NCI-H1930 (cell line): ENCODE results near the gene CALHM4.

ENCODE experiments used
- DNase-seq, 2 experiments: peaks; one replicate each; lab custom pipeline; 2025; lab: John Stamatoyannopoulos, UW

Gene CALHM4

DNA sequence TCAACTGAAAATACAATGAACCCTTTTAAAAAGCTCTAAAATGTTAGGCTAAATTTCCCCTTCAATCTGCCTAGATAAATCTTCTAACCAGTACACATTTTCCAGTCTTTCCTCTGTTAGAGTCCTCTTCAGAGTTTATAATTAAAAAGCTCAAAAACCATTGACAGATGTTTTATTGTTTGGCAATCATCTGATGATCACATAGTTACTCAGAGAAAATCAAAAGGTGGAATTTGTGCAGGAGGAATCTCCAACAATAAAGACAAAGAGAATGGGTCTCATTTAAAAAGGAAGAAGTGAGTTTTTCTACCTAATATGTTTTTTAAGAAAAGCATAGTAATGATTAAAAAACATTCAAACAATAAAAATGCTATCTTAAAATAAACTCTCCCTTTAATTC is 11.1 kb upstream of the CALHM4 start:
- DNase-seq = peak in 1 of 2 experiments; percentile 22

DNA sequence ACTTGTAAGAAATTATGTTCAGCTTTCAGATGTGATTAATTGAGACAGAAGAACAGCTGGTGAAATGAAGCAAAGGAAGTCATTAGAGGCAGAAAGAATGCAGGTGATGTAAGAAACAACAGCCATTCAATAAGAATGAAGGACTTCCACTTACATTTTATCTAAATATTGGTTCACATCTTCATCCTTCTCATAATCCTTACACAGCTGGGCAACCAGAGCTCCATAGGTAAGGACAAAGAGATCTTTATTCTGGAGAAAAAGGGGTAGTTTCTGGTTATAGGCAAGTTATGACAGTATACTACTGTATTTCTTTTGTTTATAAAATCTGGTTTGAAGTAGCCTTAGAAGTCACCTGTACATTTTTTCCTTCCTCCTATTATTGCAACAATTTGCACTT is 10.4 kb upstream of the CALHM4 start:
- DNase-seq = peak in 1 of 2 experiments; percentile 29

DNA sequence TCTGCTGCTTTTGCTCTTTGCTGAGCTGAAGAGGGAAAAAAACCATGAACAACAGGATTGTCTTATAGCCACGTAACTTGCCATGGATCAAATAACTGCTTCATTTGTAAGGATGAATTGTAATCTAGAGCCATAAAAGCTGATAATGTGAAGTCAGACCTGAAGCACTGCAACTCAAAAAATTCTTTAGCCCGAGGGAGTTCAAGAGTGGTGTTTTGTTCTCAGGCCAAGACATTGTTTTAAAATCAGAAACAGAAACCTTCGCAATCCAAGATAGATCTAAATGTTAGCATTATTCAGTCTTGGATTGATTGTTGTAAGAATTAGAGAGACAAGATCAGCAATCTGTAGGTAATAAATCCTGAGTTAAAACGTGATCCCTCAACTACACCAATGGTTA is 7.9 kb upstream of the CALHM4 start, which contains the start of gene TRAPPC3L:
TSS of gene TRAPPC3L (minus strand) at position 34 of the 400 bp plus-strand sequence. CDS start 170 bp downstream, outside the sequence.
- DNase-seq = no peak

DNA sequence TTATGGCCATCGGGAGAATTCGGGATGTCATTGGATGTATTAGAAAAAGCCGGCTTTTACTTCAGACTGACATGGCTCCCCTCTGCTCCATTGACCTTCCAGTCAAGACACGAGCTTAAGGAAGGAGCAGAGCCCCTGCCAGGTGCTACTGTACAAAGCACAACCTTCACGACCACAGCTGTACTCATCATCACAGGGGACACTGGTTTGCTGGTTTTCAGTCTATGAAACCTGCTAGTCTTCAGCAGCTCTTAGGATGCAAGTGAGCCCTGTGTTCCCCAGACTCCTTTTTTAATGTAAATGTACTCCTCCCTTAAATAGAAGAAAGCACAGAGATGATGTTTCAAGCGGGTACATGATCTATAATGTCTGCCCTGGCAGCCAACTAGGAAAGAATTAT is 6.2 kb upstream of the CALHM4 start:
- DNase-seq = no peak

DNA sequence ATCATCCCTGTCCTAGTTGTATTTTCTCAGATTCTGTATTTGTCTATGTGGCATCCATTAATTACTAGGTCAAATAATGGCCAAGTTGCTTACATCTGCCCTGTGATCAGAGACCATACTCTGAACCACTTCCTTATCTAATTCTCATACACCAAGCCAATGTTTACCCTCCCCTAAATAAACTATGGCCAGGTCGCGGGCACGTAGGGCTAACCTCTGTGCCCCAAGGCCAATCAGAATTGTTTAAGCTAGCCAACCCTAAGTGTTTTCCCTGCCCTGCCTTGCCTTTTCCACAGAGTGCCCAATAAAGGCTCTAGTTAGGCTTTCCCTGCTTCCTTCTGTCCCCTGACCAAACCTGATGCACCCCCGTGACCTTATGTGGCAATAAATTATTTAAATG is 2.8 kb upstream of the CALHM4 start:
- DNase-seq = no peak

DNA sequence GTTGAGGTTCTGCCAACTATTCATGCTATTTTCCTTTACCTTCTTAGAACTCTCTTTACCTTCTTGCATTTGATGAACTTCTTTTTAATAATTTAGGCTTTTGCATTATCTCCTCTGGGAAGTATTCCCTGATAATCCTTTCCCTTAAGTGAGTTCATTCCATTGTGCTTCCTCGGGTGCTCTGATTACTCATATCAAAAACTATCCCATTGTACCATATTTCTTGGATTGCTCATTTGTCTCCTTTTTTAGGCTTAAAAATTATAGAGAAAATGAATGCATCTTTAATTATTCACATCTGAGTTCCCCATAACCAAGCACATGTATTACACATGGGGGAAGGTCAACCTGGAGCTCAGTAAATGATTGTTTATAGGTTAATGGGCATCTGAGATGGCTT is 2.5 kb downstream of the CALHM4 start:
- no peak for DNase-seq

DNA sequence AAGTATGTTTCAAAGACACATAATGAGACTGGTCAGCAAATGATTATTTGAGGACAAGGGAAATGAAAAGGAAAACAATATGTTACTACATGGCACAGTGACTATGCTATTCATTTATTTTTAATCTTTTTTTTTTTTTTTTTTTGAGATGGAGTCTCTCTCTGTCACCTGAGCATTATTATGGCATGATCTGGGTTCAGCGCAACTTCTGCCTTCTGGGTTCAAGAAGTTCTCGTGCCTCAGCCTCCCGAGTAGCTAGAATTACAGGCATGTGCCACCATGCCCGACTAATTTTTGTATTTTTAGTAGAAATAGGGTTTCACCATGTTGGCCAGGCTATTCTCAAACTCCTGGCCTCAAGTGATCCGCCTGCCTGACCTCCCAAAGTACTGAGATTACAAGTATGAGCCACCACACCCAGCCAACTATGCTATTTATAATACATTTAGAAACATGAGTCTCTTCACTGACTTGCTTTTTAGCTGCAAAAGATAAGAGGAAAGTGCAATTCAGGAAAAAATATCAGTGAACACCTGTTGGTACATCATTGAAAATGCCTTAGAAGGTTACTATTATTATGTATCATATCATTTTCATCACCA is 3.4 kb downstream of the CALHM4 start:
- no peak for DNase-seq

DNA sequence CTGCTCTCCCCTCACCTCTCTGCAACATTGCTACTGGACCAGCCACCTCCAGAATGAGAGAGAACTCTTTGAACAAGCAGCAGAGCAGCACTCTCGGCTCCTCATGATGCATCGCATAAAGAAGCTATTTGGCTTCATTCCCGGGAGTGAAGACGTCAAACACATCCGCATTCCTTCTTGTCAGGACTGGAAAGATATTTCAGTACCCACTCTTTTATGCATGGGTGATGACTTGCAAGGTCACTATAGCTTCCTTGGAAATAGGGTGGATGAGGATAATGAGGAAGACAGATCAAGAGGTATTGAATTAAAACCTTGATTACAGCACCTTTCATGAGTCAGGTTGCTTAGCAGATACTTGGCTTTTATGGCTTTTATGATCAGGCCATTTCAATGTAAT is 4.3 kb downstream of the CALHM4 start:
- no peak for DNase-seq

DNA sequence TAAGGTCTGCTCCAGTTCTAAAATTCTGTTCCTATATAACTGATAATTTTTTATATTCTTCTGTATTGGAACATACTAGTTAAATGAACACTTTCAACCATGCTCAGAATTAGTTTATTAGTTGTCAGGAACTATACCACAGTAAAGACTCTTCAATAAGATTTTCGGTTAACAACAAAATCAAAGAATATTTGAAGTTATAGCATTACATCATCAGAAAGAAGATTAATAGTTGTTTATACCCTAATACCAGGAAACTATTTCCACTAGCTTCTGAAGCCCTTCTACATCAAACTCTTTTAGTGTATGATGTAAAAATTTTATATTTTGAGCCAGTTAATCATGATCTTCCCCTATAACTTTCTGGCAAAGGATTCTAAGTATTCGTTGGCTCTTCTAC is 6.6 kb downstream of the CALHM4 start:
- DNase-seq = no peak

DNA sequence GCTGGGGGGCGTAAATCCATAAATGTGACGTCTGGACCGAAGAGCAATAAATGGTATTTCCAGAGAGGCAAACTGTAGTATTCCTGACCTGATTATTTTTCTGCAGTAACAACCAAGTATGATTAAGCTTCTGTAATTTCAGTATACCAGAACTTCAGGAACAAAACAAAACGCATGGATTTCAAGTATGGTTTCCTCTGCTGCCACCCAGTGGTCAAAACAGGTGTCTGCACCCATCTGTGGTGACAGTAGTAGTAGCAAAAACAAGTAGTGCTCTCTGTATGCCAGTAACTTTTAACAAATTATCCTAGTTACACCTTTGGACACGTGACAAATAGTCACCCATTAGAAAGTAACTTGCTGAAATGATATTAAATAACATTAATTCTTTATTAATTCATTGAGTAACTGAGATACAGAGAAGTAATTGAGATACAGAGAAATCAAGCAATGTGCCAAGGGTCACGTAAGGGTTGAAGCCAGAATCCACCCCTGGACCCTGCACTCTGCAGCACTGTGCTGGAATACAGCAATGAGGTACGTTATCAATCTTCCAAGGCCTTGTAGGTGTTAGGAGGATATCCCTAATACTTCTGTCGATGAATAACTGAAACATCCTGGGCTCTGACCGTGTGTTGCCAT is 7.9 kb downstream of the CALHM4 start:
- peak in 1 of 2 experiments; percentile 60 for DNase-seq

DNA sequence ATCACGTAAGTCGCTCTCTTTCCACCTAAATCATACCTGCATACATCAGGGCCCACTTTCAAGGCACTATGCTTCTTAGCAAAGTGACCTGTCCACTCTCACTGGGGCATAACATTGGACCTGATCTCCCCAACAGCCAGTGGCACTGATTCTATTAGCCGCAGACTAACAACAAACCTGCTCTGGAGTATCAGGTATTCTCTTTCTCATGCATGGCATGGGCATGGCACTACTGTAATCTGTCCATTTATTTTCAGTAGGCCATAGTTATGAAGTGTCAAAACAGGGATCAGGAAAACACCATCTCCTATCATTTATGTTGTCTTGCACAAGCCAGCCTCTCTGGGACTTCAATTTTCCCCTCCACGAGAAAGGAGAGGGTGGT is 8.5 kb downstream of the CALHM4 start:
- DNase-seq = no peak

DNA sequence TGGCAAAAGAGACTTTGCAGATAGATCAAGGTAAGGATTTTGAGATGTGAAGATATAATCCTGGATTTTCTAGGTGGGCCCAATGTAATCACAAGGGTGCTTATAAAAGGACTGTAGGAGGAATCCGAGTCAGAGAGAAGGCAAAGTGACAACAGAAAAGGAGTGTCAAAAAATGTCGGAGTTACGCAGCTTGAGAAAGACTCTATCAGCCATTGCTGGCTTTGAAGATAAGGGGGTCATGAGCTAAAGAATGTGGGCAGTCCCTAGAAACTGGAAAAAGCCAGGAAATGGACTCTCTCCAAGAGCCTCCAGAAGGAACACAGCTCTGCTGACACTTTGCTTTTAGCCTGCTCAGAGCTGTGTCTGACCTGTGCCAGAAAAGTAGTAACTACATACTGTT is 9.1 kb downstream of the CALHM4 start:
- no peak for DNase-seq

DNA sequence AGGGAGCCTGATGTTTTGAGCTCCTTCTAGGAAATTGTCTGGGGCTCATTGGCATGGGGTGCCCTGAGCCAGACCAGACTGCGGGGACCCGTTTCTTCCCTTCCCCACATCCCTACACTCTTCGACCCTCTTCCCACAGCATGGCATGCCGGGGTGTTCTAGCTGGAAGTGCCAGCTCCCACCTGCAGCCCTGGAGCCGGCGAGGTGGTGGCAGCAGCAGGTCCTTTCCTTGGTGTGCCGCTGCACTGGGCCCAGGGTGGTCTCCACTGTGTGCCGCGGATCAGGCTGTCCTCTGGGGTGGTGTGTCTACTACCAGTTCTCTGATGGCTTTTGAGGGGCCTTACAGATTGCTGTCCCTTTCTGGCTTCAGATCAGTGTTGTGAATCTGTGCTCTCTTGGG is 10.3 kb downstream of the CALHM4 start:
- no peak for DNase-seq

DNA sequence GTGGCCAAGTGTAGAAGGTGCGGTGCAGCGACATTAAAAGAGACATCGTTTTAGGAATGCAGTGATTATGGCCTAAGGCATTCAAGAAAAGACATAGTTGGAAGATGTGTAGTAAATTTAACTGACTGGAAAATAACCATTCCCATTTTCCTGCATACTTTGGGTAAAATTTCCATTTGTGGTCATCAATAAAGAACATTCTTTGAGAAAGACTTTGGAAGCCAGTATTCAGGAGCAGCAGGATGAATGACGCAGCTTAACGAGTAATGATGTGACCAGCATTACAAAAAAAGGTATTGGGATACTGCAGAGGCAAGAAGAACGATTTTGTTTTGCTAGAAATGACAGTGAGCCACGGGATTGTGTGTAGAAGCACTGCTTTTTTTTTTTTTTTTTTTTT is 10.8 kb downstream of the CALHM4 start:
- no peak for DNase-seq

DNA sequence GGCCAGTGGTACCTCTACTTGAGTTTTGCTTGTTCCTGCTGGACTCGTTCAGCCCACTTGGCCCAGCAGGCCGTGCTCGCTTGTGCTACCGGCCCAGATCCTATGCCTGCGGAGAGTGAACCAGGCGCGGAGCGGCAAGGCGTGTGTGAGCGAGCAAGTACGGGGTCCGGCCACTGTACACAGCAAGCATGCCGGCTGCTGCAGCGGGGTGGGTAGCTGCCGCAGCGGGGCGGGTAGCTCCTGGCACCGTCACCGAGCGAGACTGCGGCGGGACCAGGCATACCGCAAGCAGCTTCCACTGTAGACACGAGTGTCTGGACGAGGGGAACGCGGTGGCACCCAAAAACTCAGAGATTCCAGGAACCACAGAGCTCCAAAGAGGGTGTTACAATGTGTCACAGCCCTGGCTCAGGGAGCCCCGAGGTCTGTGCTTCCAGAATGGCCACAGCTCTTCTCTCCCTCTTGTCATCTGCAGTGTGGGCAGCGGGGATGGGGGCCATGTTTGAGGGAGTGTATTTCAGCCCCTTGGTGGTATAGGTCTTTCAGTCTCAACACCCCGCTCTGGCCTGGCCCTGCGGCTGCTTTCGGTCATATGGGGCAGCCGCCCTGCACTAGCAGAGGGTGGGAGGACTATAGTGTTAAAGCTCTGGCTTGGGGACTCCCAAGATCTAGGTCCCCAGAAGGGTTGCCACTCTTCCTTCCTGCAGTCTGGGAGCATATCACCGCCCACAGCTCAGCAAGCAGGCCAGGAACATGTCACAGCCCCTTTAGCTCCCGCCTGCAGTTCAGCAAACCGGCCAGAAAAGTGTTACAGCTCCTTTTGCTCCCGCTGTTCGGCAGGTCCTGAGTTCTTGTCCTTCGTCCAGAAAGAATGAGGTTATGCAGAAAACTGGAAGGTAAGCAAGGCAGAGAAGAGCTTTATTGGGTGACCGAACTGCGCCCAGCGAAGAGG is 11.6 kb downstream of the CALHM4 start:
- DNase-seq = no peak

DNA sequence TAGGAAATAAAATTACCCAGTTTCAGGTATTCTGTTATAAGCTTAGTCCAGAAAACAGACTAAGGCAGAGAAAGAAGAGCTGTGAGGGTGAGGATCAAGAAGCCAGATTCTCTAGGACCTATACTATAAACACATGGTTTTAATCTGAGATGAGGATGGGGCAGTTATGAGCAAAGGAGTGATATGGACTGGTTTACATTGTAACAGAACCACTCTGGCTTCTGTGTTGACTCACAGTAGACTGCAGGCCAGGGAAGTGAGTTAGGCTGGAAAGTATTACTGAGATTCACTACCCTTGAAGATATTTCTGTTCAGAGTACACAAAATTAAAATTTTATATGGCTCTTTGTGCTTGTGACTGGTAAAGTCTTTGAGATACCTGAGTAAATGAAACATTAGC is 14.6 kb downstream of the CALHM4 start:
- no peak for DNase-seq

DNA sequence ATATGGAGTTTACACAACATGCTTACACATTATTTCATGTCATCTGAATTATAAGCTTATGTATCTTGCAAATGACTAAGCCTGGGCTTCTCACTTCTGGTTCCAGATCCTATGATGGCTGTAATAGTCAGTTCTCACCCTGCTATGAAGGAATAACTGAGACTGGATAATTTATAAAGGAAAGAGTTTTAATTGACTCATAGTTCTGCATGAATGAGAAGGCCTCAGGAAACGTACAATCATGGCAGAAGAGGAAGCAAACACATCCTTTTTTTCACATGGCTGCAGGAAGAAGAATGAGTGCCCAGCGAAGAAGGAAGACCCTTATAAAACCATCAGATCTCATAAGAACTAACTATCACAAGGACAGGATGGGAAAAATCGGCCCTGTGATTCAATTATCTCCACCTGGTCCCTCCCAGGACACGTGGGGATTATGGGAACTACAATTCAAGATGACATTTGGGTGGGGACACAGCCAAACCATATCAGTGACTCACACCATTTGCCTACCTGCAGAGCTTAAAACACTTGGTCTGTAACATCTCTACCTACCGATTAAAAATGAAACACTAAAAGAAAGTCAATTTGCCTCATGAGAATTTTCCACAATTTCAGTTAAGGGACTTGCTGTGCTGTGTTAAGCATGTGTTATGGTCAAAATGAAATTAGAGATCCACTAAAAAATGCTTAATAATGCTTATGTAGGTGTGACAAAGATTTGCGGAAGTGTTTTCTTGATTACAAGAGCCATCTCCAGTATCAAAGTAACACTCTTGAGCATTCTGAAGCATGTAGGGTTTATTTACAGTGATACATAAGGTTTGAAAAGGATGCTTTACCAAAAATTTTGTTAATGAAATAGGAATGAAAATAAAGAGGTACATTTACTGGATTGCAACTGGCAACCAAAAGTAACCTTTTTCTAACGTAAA is 15.5 kb downstream of the CALHM4 start:
- DNase-seq = no peak

DNA sequence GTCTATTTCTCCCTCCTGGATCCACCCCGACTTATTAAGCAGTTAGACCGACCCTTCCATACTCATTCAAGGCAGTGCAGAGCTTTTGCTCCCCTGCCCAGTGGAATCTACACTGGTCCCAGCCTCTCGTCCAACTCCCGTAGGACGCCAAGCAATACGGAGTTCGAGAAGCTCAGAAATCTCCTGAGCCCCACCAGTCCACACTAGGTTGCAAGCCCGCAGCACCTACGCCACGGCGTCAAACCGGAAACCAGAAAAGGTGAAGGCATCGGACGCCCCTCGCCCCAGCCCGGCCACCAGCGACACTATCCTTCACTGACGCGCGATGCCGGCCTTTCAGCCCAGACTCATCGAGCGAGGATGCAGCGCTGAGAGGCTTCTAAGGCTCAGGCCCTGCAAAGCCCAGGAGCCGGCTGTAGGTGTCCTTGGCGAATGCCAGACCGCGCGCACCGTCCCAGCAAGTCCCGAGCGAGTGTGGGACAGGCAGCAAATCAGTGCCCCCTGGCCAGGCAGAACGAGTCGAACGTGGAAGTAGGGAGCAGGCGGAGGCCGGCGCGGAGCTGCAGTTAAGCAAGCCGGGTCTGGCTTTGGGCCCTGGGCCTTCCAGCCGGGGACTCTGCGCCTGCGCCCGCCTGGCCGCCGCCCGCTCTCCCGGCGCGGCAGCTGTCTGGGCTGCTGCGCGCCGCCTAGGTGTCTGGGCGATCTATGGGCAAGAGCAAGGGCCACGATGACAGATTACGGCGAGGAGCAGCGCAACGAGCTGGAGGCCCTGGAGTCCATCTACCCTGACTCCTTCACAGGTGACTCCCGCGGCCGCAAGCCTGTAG is 17.5 kb downstream of the CALHM4 start, which contains the start of gene RWDD1:
TSS of gene RWDD1 (plus strand) at position 649 of the 827 bp plus-strand sequence. CDS start at position 728, 79 bp downstream.
- DNase-seq = peak; percentile 97 to 98

DNA sequence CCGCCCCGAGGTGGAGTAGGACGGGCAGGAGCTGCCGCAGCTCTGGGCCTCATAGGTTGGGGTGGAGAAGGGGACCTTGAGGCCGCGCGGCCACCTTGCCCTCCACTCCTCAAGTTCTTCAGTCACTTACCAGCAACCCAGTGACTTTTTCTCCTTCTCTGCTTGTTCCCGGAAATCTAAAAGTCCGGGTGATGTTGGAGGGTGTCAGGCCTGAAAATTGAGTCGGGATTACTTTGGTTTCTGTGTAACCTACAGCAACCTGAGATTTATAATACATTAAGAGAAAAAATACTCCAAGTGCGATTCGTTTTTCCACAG is 18.1 kb downstream of the CALHM4 start:
- DNase-seq = no peak

DNA sequence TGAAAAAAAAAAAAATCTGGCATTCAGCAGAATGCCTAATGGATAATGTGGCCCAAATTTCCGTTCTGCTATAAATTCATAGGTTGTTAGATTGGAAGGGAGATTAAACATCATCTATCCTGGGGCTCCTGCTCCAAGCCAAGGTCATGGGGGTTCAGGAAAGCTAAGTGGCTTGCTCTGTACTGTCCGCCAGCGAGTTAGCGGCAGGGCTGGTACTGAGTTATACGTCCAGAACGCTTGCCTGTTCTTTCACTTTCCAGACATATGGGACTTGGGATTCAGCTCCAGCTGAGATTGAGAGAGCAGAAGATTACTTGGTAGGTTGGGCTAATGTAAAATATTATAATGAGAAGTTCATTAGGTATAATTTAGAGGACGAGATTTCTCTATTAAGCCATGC is 18.6 kb downstream of the CALHM4 start:
- no peak for DNase-seq

DNA sequence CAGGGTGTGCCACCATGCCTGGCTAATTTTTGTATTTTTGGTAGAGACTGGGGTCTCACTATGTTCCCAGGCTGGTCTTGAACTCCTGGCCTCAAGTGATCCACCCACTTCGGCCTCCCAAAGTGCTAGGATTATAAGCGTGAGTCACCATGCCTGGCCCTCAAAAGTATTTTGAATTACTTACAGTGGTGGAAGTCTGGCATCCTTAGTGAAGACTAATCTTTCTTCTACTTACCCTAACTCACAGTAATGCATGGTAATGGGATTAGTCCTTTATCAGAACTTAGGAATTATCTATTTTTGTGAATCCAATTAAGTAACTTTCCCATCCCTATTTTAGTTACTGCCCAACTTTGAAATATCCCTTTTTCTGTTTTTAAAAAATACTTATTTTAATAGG is 21.7 kb downstream of the CALHM4 start:
- DNase-seq = no peak
